Endothelial cell of hepatic sinusoid (primary cell): Measurements from ENCODE around the gene ZCCHC24.

ENCODE experiments used
- in situ Hi-C: cut with HindIII; loops from 2 replicates; pipeline ENCODE4 v1.10.0; 2017; ENCODE audit warnings: low sequenced_read_pairs

Gene ZCCHC24

DNA sequence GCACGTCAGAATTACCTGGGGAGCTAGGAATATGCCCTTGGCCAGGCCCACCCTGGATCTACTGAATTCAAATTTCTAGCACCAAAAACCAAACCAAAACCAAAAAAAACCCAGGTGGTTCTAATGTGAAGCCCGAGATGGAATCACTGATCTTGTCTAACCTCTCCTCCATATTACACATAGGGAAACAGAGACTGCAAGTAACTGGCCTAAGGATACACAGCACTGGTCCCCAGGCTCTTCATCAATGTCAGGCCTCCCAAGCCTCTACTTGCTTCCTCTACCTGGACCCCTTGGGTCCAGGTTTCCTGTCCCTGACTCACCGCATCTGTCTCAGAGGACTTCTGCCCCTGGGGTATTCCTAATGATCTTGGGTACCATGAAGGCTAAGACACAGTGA, 30.7 kb downstream of the ZCCHC24 start:
- in situ Hi-C loops = loop anchor here (5.0 kb wide), 1 partner anchor 42 kb away; no protein-coding TSS in a partner anchor

DNA sequence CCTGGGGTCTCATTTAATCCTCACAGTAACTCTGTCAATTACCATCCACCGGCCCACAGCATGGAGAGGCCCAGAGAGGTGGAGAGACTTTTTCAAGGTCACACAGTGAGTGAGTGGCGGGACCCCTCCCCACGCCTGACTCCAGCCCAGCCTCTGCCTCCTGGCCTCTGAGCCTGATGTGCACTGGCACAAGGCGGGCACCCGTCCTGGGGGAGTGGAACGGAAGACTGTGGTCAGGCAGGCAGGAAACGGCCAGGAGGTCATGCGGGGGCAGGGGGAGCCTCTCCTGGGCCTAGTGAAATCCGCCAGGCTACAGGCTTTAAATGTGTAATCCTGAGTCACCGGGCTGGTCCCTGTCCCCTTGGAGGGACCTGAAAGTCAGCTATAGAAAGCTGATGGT, 32.2 kb downstream of the ZCCHC24 start:
- in situ Hi-C loops = loop anchor here (5.0 kb wide), 1 partner anchor 41 kb away; no protein-coding TSS in a partner anchor

- in situ Hi-C loops = loop anchor here (5.0 kb wide), 1 partner anchor 40 kb away; no protein-coding TSS in a partner anchor
Measured at GRCh38 chr10:79412516-79412915, 32.9 kb downstream of the ZCCHC24 start.

GRCh38 chr10:79411546-79412495, 33.6 kb downstream of the ZCCHC24 start:
- in situ Hi-C loops = loop anchor here (5.0 kb wide), 1 partner anchor 40 kb away; no protein-coding TSS in a partner anchor

GRCh38 chr10:79410315-79411094, 34.9 kb downstream of the ZCCHC24 start:
- in situ Hi-C loops = loop anchor here (5.0 kb wide), 1 partner anchor 38 kb away; no protein-coding TSS in a partner anchor

GRCh38 chr10:79409726-79410085, 35.7 kb downstream of the ZCCHC24 start:
- in situ Hi-C loops = loop anchor here (5.0 kb wide), 1 partner anchor 37 kb away; no protein-coding TSS in a partner anchor

DNA sequence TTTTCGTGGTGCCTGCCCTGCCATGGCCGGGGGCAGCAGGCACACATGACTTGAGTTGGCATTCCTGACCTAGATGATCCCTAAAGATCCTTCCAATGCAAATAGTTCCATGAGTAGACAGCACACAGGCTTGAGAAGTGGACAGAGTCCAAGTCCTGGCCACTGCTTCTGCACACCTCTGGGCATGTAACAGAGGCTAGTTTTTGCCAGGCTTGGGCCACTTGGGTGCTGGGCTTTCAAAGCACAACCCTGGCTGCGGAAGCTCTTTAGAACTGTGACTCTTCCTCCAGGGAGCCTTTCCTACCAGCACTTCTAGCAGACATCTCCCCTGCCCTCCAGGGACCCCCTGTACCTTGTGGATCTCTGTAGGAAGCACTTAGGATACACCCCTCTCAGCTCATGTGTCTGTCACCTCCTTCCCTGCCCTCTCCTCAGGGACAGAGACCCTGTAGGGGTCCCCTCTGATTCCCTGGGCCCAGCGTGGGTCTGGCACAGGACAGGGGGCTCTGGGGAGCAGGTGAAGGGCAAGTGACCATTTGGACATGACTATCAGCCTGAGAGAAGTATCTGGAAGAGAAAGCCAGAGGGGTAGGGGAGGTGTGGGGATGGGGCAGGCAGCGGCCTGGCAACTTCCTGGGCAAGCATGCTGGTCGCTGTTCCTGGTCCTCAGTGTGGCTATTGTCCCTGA, 36.2 kb downstream of the ZCCHC24 start:
- in situ Hi-C loops = no loop called here

DNA sequence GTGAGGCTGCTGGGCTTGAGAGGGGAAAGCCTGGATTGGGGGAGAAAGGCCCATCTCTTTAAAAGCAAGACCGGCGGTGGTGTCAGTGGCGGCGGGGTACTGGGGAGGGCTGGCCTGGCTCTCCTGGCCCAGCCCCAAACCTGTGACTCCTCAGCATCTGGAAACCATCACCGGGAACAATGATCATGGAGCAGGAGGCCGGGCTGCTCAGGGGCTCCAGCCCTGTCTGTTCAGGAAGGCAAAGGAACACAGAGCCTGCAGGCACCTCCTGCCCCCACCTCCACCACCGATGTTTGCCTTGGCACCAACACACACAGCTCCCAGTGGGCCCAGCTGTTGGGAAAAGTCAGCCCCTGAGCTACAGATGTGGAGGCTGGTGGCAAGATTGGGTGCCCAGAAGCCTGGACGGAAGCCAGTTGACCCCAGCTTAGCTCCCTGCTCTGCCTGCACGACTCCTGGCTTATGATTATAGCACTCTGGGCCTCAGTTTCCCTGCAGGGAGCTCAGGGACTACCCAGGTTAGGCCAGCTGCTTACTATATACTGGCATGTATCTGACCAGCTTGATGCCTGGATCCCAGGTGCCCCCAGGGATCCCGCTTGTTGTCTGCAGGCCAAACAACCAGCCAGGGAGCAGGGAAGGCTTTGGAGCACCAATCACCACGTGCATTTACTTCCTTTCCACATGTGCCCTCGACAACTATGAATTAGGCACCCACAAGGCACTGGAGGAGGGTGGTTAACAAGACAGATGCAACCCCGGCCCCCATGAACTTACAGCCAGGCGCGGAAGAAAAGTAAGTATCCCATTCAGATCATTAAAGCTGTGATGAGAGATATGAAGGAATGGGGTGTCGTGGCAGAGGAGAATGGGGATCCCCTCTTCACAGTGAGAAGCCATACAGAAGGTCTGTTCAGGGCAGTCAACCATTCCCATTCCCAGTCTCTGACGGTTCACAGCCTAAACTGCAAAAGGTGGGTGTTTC, 37.3 kb downstream of the ZCCHC24 start:
- in situ Hi-C loops = no loop called here

- in situ Hi-C loops = no loop called here
Measured at GRCh38 chr10:79407423-79407796, 38.0 kb downstream of the ZCCHC24 start.

GRCh38 chr10:79406683-79407422, 38.6 kb downstream of the ZCCHC24 start:
- in situ Hi-C loops = no loop called here

DNA sequence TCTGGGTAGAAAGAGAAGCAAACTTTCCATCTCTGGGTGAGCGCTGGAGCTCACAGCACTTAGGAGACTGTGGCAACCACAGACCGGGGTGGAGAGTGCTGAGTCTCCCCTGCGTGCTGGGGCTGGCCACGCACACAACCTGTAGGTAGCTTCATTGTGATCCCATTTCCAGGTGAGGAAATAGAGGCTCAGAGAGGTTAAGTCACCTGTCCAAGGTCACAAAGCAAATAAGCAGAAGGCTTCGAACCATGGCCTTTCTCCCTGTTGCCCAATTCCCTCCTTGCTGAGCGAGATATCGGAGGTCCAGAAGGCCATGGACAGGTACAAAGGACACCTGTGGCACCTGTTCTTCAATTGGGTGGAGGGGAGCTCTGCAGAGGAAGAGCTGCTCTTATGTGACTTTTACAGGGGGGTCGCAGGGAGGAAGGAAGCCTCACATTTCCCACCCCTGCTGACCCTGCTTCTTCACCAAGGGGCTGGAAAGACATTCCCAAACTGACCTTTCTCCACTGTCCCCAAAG, 39.4 kb downstream of the ZCCHC24 start:
- in situ Hi-C loops = no loop called here

- in situ Hi-C loops = no loop called here
Measured at GRCh38 chr10:79405221-79405994, 40.0 kb downstream of the ZCCHC24 start.

- in situ Hi-C loops = loop anchor here (5.0 kb wide), 1 partner anchor 53 kb away; no protein-coding TSS in a partner anchor
Measured at GRCh38 chr10:79404690-79405131, 40.7 kb downstream of the ZCCHC24 start.

GRCh38 chr10:79404231-79404609, 41.2 kb downstream of the ZCCHC24 start:
- in situ Hi-C loops = loop anchor here (5.0 kb wide), 1 partner anchor 53 kb away; no protein-coding TSS in a partner anchor

- in situ Hi-C loops = loop anchor here (5.0 kb wide), 1 partner anchor 54 kb away; no protein-coding TSS in a partner anchor
Measured at GRCh38 chr10:79403441-79404230, 41.8 kb downstream of the ZCCHC24 start.

GRCh38 chr10:79402951-79403350, 42.5 kb downstream of the ZCCHC24 start:
- in situ Hi-C loops = loop anchor here (5.0 kb wide), 1 partner anchor 54 kb away; no protein-coding TSS in a partner anchor

- in situ Hi-C loops = loop anchor here (5.0 kb wide), 1 partner anchor 55 kb away; no protein-coding TSS in a partner anchor
Measured at GRCh38 chr10:79402625-79402946, 42.8 kb downstream of the ZCCHC24 start.
